Measurements from ENCODE around the gene FLAD1.

DNA sequence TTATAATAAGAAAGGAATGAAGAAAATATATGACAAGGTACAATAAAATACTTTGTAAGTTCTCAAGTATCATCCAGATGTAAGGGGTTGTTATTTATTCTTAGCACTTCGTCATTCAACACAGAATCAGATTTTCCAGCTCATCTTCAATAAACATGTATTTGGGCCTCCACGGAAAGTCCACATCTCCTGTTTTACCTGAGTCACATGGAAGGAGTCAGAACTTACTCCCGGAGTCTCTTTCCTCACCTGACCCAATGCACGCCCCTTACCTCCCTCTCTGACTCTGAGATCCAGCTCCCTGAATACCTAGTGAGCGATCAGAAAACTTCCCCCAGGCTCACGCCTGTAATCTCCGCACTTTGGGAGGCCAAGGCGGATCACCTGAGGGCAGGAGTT is 45.2 kb upstream of the FLAD1 start:
- TF ChIP-seq, protein P1, sequence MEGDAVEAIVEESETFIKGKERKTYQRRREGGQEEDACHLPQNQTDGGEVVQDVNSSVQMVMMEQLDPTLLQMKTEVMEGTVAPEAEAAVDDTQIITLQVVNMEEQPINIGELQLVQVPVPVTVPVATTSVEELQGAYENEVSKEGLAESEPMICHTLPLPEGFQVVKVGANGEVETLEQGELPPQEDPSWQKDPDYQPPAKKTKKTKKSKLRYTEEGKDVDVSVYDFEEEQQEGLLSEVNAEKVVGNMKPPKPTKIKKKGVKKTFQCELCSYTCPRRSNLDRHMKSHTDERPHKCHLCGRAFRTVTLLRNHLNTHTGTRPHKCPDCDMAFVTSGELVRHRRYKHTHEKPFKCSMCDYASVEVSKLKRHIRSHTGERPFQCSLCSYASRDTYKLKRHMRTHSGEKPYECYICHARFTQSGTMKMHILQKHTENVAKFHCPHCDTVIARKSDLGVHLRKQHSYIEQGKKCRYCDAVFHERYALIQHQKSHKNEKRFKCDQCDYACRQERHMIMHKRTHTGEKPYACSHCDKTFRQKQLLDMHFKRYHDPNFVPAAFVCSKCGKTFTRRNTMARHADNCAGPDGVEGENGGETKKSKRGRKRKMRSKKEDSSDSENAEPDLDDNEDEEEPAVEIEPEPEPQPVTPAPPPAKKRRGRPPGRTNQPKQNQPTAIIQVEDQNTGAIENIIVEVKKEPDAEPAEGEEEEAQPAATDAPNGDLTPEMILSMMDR (IDR thresholded peaks at IDR 0.05), result no peak
- TF ChIP-seq POLR2A (IDR thresholded peaks at IDR 0.05), result no peak
